Neural cell (in vitro differentiated cells): ENCODE results near the gene FAF1.

Source experiments
- CTCF ChIP-seq: fragments of 450-650 bp; IDR thresholded peaks from 2 replicates; pipeline ENCODE4 v1.5.1; 2014; ENCODE audit warnings: antibody characterized with exemption, mild to moderate bottlenecking, moderate library complexity; ENCODE audit not compliant: poor library complexity, severe bottlenecking
- RAD21 ChIP-seq: fragments of 450-650 bp; conservative IDR thresholded peaks from 2 replicates; pipeline ENCODE4 v1.6.1; 2014; ENCODE audit warnings: antibody characterized with exemption, mild to moderate bottlenecking, moderate library complexity

- TF ChIP-seq RAD21 (no peak), CTCF (no peak)
Measured at GRCh38 chr1:50527249-50527986, 432.6 kb downstream of the FAF1 start.
